HepG2 (cell line): ENCODE measurements around the gene SNAP47.

Experiments used
- MED1 ChIP-seq: sonication (generic); formaldehyde crosslinking; IDR thresholded peaks from 2 replicates; pipeline ENCODE4 v1.4.0; 2020; ENCODE audit warnings: missing genetic modification reagents
- POLR2A ChIP-seq, 2 experiments: IDR thresholded peaks; 2 replicates each; pipeline ENCODE4 v1.6.1; 2011; ENCODE audit warnings: low read depth in 2 of 2, low read length in 2 of 2, mild to moderate bottlenecking in 1 of 2, moderate library complexity in 1 of 2; ENCODE audit not compliant: insufficient read depth in 1 of 2
- POLR2AphosphoS5 ChIP-seq: IDR thresholded peaks from 2 replicates; pipeline ENCODE4 v1.6.1; 2012; ENCODE audit warnings: low read depth, low read length
- ZNF263 ChIP-seq: sonication (generic); formaldehyde crosslinking; IDR thresholded peaks from 2 replicates; pipeline ENCODE4 v1.4.0; 2020; ENCODE audit warnings: missing genetic modification reagents
- TF ChIP-seq, protein P1 (sequence below): sonication (generic); formaldehyde crosslinking; IDR thresholded peaks from 2 replicates; pipeline ENCODE4 v1.8.0; 2022; ENCODE audit warnings: mild to moderate bottlenecking, missing genetic modification reagents, borderline replicate concordance
- TF ChIP-seq, protein P2 (sequence below): sonication (generic); formaldehyde crosslinking; IDR thresholded peaks from 2 replicates; pipeline ENCODE4 v1.9.0; 2021; ENCODE audit warnings: mild to moderate bottlenecking, missing genetic modification reagents
- TF ChIP-seq, protein P3 (sequence below): sonication (generic); formaldehyde crosslinking; IDR thresholded peaks from 2 replicates; pipeline ENCODE4 v1.4.0; 2020; ENCODE audit warnings: missing genetic modification reagents, borderline replicate concordance

DNA sequence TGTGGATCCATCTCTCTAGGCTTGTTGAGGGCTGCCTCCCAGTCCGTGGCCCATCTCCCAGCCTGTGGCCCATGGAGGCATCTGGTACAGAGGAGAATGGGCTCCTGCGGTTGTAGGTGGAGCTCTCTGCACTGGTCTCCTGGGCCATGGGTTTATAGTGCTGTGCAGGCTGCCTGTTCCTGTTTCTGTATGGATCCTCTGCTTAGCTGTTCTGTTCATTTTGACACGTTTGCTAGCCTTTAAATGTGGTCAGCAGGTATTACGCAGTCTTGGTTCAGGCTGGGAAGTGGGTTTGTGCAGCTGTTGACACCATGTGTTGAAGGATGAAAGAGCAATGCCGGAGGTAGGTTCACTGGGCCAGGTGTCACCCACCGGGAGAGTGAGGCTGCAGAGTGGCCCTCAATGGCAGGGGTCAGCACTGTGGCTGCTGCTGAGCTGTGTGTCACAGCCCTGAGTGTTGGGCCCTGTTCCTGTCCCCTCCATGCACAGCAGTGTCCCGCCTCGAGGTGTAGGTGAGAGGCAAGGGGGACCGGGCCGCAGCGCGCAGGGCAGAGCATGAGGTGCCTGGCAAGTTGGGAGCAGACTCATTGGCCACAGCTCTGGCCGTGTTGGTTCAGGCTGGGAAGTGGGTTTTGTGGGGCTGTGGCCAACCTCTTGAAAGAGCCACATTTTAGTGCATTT is 39.0 kb downstream of the SNAP47 start:
- no peak for TF ChIP-seq POLR2A (IDR thresholded peaks at IDR 0.05; ENCODE audit: insufficient read depth in 1 of 2, low read depth in 2 of 2, low read length in 2 of 2)
- TF ChIP-seq, protein P1, sequence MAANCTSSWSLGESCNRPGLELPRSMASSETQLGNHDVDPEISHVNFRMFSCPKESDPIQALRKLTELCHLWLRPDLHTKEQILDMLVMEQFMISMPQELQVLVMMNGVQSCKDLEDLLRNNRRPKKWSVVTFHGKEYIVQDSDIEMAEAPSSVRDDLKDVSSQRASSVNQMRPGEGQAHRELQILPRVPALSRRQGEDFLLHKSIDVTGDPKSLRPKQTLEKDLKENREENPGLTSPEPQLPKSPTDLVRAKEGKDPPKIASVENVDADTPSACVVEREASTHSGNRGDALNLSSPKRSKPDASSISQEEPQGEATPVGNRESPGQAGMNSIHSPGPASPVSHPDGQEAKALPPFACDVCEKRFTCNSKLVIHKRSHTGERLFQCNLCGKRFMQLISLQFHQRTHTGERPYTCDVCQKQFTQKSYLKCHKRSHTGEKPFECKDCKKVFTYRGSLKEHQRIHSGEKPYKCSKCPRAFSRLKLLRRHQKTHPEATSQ (CRISPR knock-in tag): no peak
- no peak for TF ChIP-seq MED1
- no peak for TF ChIP-seq ZNF263
- TF ChIP-seq, protein P2, sequence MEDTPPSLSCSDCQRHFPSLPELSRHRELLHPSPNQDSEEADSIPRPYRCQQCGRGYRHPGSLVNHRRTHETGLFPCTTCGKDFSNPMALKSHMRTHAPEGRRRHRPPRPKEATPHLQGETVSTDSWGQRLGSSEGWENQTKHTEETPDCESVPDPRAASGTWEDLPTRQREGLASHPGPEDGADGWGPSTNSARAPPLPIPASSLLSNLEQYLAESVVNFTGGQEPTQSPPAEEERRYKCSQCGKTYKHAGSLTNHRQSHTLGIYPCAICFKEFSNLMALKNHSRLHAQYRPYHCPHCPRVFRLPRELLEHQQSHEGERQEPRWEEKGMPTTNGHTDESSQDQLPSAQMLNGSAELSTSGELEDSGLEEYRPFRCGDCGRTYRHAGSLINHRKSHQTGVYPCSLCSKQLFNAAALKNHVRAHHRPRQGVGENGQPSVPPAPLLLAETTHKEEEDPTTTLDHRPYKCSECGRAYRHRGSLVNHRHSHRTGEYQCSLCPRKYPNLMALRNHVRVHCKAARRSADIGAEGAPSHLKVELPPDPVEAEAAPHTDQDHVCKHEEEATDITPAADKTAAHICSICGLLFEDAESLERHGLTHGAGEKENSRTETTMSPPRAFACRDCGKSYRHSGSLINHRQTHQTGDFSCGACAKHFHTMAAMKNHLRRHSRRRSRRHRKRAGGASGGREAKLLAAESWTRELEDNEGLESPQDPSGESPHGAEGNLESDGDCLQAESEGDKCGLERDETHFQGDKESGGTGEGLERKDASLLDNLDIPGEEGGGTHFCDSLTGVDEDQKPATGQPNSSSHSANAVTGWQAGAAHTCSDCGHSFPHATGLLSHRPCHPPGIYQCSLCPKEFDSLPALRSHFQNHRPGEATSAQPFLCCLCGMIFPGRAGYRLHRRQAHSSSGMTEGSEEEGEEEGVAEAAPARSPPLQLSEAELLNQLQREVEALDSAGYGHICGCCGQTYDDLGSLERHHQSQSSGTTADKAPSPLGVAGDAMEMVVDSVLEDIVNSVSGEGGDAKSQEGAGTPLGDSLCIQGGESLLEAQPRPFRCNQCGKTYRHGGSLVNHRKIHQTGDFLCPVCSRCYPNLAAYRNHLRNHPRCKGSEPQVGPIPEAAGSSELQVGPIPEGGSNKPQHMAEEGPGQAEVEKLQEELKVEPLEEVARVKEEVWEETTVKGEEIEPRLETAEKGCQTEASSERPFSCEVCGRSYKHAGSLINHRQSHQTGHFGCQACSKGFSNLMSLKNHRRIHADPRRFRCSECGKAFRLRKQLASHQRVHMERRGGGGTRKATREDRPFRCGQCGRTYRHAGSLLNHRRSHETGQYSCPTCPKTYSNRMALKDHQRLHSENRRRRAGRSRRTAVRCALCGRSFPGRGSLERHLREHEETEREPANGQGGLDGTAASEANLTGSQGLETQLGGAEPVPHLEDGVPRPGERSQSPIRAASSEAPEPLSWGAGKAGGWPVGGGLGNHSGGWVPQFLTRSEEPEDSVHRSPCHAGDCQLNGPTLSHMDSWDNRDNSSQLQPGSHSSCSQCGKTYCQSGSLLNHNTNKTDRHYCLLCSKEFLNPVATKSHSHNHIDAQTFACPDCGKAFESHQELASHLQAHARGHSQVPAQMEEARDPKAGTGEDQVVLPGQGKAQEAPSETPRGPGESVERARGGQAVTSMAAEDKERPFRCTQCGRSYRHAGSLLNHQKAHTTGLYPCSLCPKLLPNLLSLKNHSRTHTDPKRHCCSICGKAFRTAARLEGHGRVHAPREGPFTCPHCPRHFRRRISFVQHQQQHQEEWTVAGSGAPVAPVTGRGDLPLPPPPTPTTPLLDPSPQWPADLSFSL (CRISPR knock-in tag): no peak
- TF ChIP-seq, protein P3, sequence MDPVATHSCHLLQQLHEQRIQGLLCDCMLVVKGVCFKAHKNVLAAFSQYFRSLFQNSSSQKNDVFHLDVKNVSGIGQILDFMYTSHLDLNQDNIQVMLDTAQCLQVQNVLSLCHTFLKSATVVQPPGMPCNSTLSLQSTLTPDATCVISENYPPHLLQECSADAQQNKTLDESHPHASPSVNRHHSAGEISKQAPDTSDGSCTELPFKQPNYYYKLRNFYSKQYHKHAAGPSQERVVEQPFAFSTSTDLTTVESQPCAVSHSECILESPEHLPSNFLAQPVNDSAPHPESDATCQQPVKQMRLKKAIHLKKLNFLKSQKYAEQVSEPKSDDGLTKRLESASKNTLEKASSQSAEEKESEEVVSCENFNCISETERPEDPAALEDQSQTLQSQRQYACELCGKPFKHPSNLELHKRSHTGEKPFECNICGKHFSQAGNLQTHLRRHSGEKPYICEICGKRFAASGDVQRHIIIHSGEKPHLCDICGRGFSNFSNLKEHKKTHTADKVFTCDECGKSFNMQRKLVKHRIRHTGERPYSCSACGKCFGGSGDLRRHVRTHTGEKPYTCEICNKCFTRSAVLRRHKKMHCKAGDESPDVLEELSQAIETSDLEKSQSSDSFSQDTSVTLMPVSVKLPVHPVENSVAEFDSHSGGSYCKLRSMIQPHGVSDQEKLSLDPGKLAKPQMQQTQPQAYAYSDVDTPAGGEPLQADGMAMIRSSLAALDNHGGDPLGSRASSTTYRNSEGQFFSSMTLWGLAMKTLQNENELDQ (CRISPR knock-in tag): no peak
- no peak for TF ChIP-seq POLR2AphosphoS5
